LNCaP clone FGC (cell line): ENCODE measurements around the gene XPO4.
"Not testable (repeated sequence)": the region's sequence is repeated elsewhere in the genome, so short reads cannot be mapped to it uniquely, and the experiment has no call there.

ENCODE experiments used
- DNase-seq: peaks from one replicate; pipeline ENCODE4 v3.0.0-alpha.2; 2011; ENCODE audit warnings: low read depth
- H3K4me3 ChIP-seq: 2 replicates; pipeline ENCODE4 v1.5.1; 2011; ENCODE audit warnings: mild to moderate bottlenecking, low read depth, low read length, control low read depth
- TF ChIP-seq, protein P1 (sequence below): IDR thresholded peaks from 2 replicates; pipeline ENCODE4 v1.5.1; 2012; ENCODE audit warnings: mild to moderate bottlenecking; ENCODE audit not compliant: control insufficient read depth, insufficient read depth; ENCODE audit errors: extremely low read depth

The XPO4 gene

DNA sequence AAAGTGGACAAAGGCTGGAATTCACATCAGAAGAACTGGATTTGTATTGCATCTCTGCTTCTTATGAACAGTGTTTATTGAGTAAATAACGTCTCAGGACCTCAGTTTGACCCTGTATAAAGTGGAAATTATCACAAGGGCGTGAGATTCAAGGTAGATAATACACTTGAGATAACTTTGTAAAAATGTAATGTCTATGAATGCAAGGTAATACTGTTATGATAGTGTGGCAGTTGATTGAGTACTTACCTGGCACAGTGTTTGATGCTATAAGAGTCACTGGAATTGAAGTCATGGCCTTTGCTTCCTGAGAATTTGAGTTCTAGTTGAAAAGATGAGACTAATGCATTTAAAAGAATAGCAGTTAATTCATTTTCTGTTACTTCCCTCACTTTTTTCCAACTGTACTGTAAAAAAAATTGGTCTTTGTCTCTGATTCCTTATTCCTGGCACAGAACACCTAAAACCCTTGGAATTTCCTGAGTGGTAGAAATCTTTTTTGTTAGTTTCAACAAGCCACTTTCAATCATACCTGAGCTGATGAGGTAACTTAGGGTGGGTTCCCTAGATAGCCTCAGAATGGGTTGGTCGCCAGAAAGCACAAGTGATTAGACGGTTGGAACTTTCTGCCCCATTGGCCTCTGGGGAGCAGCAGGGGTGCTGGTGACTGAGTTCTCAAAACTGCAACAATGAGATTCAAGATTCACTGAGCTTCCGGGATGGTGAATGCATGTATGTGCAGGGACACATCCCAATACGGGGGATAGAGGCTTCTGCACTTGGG, 6.4 kb upstream of the XPO4 start:
- TF ChIP-seq, protein P1, sequence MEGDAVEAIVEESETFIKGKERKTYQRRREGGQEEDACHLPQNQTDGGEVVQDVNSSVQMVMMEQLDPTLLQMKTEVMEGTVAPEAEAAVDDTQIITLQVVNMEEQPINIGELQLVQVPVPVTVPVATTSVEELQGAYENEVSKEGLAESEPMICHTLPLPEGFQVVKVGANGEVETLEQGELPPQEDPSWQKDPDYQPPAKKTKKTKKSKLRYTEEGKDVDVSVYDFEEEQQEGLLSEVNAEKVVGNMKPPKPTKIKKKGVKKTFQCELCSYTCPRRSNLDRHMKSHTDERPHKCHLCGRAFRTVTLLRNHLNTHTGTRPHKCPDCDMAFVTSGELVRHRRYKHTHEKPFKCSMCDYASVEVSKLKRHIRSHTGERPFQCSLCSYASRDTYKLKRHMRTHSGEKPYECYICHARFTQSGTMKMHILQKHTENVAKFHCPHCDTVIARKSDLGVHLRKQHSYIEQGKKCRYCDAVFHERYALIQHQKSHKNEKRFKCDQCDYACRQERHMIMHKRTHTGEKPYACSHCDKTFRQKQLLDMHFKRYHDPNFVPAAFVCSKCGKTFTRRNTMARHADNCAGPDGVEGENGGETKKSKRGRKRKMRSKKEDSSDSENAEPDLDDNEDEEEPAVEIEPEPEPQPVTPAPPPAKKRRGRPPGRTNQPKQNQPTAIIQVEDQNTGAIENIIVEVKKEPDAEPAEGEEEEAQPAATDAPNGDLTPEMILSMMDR: no peak
- no peak overlapping the region for H3K4me3 ChIP-seq
- no peak for DNase-seq

DNA sequence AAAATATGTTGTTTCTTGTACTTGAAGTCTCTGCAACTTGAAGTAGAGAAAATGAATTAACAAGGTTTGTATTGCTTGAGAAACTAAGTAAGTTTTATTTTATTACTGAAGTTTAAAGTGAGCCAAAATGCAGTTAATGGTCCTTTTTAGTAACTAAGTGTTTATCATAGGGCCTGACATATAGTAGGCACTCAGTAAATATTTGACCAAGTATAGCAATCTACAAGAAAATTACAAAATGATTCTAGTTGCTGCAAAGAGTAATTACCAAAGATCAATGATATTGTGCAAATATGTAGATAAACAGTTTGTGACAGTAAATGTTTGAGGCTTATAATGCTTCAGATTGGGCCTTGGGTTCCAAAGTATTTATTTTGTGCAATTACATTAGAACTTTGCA, 2.4 kb upstream of the XPO4 start:
- DNase-seq: no peak
- TF ChIP-seq, protein P1: no peak
- no peak overlapping the region for H3K4me3 ChIP-seq

DNA sequence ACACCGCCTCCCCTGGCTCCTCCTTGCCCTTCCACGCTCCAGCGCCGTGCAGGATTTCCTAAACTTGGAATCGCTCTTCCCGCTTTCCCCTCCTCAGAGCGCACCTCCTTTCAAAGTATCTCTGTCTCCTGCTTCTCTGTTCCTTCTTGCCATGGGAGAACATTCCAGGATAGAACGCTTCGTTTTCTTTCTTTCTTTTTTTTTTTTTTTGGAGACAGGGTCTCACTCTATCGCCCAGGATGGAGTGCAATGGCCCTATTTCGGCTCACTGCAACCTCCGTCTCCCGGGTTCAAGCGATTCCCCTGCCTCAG, 574 bp upstream of the XPO4 start:
- H3K4me3 ChIP-seq: peak overlapping the region; percentile 90
- DNase-seq: no peak
- TF ChIP-seq, protein P1: no peak

DNA sequence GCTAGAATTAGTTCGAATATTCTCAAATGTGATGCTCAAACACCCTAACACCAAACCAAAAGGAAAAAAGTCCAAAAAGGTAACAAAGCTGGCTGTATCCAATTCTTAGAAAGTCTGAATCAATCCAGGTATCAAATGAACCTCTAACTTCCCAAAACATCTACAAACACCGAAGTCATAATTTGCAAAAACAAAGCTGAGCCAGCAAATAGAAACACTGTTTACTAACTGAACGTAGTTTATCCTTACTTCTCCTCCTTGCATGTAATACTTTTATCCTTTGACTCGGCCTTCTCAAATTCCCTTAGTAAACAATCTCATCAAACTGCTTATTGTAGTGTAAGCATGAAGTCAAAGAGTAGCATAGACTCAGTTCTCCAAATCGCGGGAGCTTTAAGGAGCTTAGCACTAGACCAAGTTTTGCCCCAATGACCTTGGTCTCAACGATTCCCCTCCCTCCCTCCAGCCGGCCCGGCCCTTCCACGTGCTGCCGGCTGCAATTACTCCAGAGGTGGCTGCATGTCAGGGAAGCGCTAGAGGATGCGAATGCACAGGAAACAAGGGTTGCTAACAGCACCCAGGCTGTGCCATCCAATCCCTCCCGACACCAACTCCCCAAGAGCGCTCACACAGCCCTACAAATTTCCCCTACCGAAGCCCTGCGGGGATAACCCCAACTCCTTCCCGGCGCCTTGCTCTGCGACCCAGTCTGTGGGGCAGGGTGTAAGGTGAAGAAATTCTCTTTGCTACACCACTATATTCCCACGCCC, 693 bp downstream of the XPO4 start:
- peak overlapping the region; percentile 90 for H3K4me3 ChIP-seq
- DNase-seq: no peak
- TF ChIP-seq, protein P1: no peak

DNA sequence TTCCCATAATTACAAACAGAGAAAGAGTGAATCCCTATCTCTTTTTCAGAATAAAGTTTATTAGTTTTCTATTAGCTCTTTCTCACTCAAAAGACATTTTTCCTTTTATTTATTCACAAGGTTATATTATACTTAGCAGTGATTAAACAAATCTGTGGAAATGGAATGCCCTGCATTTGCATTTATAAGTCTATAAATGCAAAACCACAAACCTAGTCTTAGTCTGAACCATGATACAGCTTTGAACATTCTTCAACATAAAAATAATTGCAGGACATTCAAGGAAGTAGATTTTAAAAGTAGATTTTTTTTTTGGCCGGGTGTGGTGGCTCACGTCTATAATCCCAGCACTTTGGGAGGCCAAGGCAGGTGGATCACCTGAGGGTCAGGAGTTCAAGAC, 8.3 kb downstream of the XPO4 start:
- no peak overlapping the region for H3K4me3 ChIP-seq
- no peak for DNase-seq
- TF ChIP-seq, protein P1: no peak

DNA sequence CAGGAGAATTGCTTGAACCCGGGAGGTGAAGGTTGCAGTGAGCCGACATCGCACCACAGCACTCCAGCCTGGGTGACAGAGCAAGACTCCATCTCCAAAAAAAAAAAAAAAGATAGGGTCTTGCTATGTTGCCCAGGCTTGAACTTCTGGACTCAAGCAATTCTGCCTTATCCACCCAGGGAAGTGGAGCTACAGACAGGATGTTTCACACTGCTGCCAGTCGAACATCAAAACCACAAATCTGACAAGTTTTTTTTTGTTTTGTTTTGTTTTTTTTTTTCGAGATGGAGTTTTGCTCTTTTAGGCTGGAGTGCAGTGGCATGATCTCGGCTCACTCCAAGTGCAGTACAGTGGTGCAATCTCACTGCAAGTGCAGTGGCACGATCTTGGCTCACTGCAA, 10.8 kb downstream of the XPO4 start:
- H3K4me3 ChIP-seq: no peak overlapping the region
- no peak for DNase-seq
- TF ChIP-seq, protein P1: no peak

DNA sequence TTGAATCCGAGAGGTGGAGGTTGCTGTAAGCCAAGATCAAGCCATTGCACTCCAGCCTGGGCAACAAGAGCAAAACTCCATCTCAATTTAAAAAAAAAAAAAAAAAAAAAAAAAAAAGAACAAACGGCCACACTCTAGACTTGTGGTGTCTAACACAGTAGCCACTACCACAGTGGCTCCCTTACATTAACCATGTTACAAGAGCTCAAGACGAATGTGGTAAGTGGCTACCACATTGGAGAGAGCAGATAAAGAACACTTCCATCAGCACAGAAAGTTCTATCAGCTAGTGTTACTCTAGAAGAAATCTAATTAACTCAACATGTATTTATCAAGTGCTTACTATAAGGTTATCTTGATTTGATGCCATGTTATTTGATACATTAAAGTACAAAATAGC, 11.5 kb downstream of the XPO4 start:
- H3K4me3 ChIP-seq: no peak overlapping the region
- no peak for DNase-seq
- TF ChIP-seq, protein P1: no peak

DNA sequence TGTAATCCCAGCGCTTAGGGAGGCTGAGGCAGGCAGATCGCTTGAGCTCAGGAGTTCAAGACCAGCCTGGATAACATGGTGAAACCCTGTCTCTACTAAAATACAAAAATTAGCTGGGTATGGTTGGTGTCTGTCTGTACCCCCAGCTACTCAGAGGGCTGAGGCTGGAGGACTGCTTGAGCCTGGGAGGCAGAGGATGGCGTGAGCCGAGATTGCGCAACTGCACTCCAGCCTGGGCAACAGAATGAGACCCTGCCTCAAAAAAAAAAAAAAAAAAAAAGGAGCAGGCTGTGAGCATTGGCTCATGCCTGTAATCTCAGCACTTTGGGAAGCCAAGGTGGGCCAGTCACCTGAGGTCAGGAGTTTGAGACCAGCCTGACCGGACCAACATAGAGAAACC, 12.0 kb downstream of the XPO4 start:
- DNase-seq, H3K4me3 ChIP-seq: not testable (repeated sequence)
